ENCODE results near the gene MBNL3.
"Not testable (repeated sequence)": the region's sequence is repeated elsewhere in the genome, so short reads cannot be mapped to it uniquely, and the experiment has no call there.

Gene MBNL3

DNA sequence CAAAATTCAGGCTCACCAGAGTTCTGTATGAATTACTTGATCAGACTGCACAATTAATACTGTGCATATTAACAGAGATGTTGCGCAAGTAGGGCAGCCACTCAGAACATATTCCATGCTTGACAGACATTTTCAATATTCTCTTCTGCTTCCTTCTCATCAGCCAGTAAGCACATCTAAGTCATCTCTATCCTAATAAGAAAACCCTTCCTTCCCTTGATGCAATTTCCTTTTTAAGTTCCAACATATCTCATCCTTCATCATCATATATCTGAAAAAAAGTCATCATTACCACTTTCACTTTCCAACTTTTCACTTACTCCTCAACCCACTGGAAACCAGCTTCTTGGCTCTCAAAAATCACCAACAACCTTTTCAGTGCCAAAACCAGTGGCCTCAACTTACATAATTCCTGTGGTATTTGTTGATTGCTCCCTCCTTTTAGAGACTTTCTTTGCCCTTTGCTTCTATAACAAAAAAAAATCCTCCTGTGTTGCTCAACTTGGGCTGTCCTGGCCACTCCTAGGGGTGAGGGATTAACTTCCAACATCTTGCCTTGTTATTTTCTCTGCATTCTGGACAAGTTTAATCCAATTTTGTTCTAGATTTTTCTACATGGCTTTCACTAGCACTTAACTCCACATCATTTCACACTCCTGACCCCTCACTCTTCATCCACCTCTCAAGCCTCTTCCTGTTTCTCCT, 14.1 kb downstream of the MBNL3 start:
- DNase-seq = no peak

GRCh38 chrX:132472397-132472796, 16.4 kb downstream of the MBNL3 start:
- DNase-seq = no peak

- DNase-seq = no peak
Measured at GRCh38 chrX:132470831-132471230, 18.0 kb downstream of the MBNL3 start.

DNA sequence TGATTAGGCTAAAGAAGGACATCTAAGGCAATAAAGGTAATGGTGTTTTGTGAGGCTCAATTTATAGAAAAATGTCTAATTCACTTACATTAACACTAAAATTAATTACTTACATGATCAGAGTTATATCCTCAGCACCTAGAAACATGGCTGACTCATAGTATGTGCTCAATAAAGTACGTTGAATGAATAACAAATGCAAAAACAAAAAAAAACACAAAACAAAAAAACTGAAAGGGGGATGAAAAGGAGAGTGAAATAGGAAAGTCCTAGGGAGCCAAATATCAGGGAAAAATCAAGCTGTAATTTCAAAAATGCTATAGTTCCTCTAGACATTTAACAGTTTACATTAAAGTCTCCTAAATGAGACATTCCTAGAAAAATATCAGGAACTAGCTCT, 18.7 kb downstream of the MBNL3 start:
- DNase-seq = no peak

DNA sequence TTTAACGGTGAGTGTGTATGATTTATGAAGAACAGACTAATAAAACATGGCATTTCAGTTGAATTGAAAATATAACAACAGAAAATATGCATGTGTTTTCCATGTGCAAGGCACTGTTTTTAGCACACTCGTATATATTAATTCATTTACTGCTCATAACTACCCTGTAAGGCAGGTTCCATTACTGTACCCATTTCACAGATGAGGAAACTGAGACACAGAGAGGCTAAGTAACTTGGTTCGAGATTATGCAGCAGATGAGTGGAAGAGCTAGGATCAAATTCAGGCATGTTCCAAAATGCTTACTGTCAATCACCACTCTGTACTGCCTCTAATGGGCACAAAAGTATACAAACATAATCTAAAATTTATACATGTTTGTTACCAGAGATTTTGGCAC, 20.4 kb downstream of the MBNL3 start:
- no peak for DNase-seq

GRCh38 chrX:132467989-132468388, 20.8 kb downstream of the MBNL3 start:
- no peak for DNase-seq

- DNase-seq = no peak
Measured at GRCh38 chrX:132467026-132467425, 21.8 kb downstream of the MBNL3 start.

- DNase-seq = no peak
Measured at GRCh38 chrX:132463411-132463810, 25.4 kb downstream of the MBNL3 start.

DNA sequence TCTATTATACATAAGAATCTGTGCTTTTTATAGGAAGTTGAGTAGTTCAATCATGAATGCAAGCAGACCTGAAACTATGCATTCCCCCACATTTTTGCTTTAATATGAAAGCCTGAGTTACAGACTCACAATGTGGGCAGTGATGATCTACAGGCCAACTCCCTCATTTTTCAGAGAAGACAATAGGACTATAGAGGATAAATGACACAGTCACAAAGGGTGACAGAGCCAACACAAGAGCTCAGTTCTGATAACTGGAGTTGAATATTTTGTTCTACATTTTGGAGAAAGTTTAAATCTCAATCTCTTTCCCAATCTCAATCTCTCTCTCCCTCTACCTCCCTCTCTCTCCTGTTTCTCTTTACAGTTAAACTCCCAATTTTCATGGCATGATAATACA, 27.0 kb downstream of the MBNL3 start:
- no peak for DNase-seq

DNA sequence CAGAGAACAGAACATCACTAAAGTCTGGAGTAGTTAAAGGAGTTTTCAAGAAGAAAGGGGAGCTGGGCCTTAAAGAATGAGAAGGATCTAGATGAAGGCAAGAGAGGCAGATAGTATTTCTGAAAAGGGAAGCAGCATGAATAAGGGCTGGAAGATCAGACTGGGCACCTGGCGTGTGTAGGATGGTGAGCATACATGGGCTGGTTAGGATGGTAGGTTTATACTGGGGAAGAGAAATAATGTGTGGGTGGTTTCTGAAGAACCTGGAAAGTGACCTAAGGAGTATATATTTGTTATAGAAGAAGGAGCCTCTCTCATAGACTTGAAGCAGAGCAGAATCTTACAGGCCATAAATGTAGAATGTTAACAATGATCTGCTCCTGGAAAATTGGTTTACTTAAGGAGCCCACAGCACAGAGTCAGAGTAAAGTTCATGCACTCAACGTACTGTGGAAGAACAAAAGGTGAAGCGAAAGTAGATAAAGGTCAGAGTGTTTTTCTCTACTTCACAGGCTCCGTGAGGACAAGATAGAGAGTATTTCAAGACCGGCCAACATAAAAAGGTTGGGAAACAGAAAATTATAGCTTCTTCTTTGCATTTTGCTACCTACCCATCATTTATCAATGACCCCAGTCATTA, 35.8 kb downstream of the MBNL3 start:
- no peak for DNase-seq

- not testable (repeated sequence) for DNase-seq
Measured at GRCh38 chrX:132445909-132446308, 42.9 kb downstream of the MBNL3 start.

- no peak for DNase-seq
Measured at GRCh38 chrX:132444936-132445335, 43.9 kb downstream of the MBNL3 start.

- no peak for DNase-seq
Measured at GRCh38 chrX:132443196-132444135, 45.4 kb downstream of the MBNL3 start.

- DNase-seq = no peak
Measured at GRCh38 chrX:132442691-132443090, 46.1 kb downstream of the MBNL3 start.

GRCh38 chrX:132435222-132435621, 53.6 kb downstream of the MBNL3 start:
- no peak for DNase-seq

- DNase-seq = no peak
Measured at GRCh38 chrX:132433551-132433950, 55.3 kb downstream of the MBNL3 start.

- no peak for DNase-seq
Measured at GRCh38 chrX:132433001-132433400, 55.8 kb downstream of the MBNL3 start.

DNA sequence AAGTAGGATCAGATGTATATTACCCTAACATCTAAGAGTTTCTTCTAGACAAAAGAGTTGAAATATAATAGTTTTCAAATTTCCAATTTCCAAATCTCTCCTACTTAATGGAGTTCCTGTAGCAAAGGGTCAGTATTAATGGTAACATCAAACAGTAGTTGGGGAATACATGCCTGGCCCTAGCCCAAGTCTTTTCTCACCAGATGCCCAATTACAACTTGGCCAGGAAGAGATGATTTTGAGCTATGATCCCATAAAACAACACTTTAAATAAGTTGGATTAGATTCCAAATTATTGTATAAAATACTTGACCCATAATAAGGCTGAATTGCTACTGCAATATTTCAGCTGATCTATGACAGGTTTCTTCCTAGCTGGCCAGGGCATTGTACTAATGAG, 59.9 kb downstream of the MBNL3 start:
- no peak for DNase-seq

DNA sequence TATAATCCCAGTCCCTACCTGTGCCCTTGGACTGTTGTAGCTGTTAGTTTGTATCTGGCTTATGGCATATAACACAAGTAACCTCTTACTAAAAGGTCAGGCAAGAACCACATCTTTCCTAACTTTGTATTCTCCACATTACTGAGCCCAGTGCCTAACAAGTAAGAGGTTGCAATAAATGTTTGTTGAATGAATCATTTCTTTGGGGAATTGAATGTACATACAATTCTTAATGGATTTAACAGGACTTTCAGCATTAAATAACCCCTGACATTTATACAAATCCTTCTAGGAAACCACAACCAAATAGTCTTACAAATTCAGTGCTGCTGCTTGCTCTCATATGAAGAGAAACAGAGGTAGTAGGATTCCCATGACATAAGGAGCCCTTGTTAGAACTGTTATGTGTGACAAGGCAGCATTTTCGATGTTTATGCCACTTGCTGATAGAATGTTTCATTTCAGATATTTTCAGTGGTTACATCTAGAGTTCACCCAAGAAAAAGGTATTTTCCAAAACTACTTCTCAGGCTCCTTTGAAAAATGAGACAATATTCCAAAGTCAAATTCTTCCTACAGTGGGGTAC, 62.0 kb downstream of the MBNL3 start:
- no peak for DNase-seq

- DNase-seq = no peak
Measured at GRCh38 chrX:132425744-132426318, 63.0 kb downstream of the MBNL3 start.

- DNase-seq = no peak
Measured at GRCh38 chrX:132423323-132423722, 65.5 kb downstream of the MBNL3 start.

- no peak for DNase-seq
Measured at GRCh38 chrX:132415012-132415411, 73.8 kb downstream of the MBNL3 start.

DNA sequence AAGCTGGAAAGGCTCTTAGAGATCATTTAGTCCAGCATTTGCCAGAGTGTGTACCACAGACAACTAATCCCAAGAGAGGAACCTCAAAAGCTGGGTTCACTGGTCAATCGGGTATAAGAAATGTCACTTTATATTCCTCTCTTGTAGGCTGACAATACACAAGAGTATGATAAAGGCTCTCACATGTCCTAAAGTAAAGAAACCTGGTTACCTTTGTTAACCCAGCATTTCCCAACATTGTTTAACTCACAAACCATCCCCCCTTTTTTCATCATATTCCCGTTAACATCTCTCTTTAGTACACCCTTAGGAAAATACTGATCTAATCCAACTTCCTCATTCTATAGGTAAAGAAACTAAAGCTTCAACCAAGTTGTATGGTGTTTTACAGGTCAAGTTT, 74.4 kb downstream of the MBNL3 start:
- no peak for DNase-seq
